HepG2 (cell line): ENCODE measurements around the gene TOPORS. TPM values are rescaled to one million over a fixed set of nuclear protein-coding genes. Genes with fewer than 3 reads are reported as not detected.

Experiments
- DR1 ChIP-seq: sonication (generic); formaldehyde crosslinking; IDR thresholded peaks from 2 replicates; pipeline ENCODE4 v1.8.0; 2021; ENCODE audit warnings: mild to moderate bottlenecking, missing genetic modification reagents, inconsistent platforms
- HMG20B ChIP-seq: conservative IDR thresholded peaks from 2 replicates; pipeline ENCODE4 v1.6.1; 2016; ENCODE audit warnings: missing genetic modification reagents, missing compliant biosample characterization
- MAZ ChIP-seq, 2 experiments: sonication (generic) in 1 of 2; formaldehyde crosslinking in 1 of 2; IDR thresholded peaks; 2 replicates each; pipeline versions ENCODE4 v1.5.0 to v1.6.1; 2012 to 2020; ENCODE audit warnings: low read depth in 2 of 2, mild to moderate bottlenecking in 2 of 2, borderline replicate concordance in 1 of 2, improper control_type of control experiment in 1 of 2, low read length in 1 of 2, missing genetic modification reagents in 1 of 2, moderate library complexity in 1 of 2
- NFKBIZ ChIP-seq: IDR thresholded peaks from 2 replicates; pipeline ENCODE4 v1.6.1; 2018; ENCODE audit warnings: missing genetic modification reagents, missing compliant biosample characterization
- RBM22 ChIP-seq: fragments of 200-400 bp; formaldehyde crosslinking; optimal IDR thresholded peaks from 2 replicates; pipeline ENCODE3; 2017; ENCODE audit warnings: mild to moderate bottlenecking, low read length, moderate library complexity
- RELA ChIP-seq: sonication (generic); formaldehyde crosslinking; IDR thresholded peaks from 2 replicates; pipeline ENCODE4 v1.4.0; 2020; ENCODE audit warnings: missing genetic modification reagents
- RNF2 ChIP-seq: fragments of 450-650 bp; conservative IDR thresholded peaks from 2 replicates; pipeline ENCODE4 v1.6.1; 2016; ENCODE audit warnings: low read depth
- TCF7 ChIP-seq: sonication (generic); IDR thresholded peaks from 2 replicates; pipeline ENCODE4 v1.6.1; 2016; ENCODE audit warnings: antibody characterized with exemption, low read depth
- ZNF143 ChIP-seq: sonication (generic); formaldehyde crosslinking; IDR thresholded peaks from 2 replicates; pipeline ENCODE4 v1.4.0; 2020; ENCODE audit warnings: missing genetic modification reagents
- ZNF263 ChIP-seq: sonication (generic); formaldehyde crosslinking; IDR thresholded peaks from 2 replicates; pipeline ENCODE4 v1.4.0; 2020; ENCODE audit warnings: missing genetic modification reagents
- ZNF446 ChIP-seq: sonication (generic); formaldehyde crosslinking; IDR thresholded peaks from 2 replicates; pipeline ENCODE4 v1.5.0; 2020; ENCODE audit warnings: mild to moderate bottlenecking, missing genetic modification reagents
- ZNF552 ChIP-seq: sonication (generic); formaldehyde crosslinking; IDR thresholded peaks from 2 replicates; pipeline ENCODE4 v1.9.0; 2022; ENCODE audit warnings: missing genetic modification reagents, mild to moderate bottlenecking, borderline replicate concordance
- polyA plus RNA-seq, 8 experiments: library from polyadenylated mRNA; depleted of rRNA in 3 of 8; stranded (reverse) in 7 of 8; unstranded in 1 of 8; fragments of >200 nt; fragmentation: Illumina TruSeq in 4 of 8; extraction: Trizol in 4 of 8; gene quantifications; 2 replicates each; pipeline versions ENCODE4 v1.2.1 to v1.2.3, GENCODE V29; 2011 to 2016; ENCODE audit warnings: low read depth in 4 of 8, missing spikeins in 1 of 8, mixed read lengths in 1 of 8; ENCODE audit not compliant: insufficient read depth in 1 of 8
- total RNA-seq, 5 experiments: library from RNA; depleted of rRNA; stranded (reverse); fragments of >200 nt; fragmentation: Illumina TruSeq; extraction: Trizol; gene quantifications; 2 replicates each; pipeline ENCODE4 v1.2.3, GENCODE V29; 2016; ENCODE audit warnings: low read depth in 1 of 5
- TF ChIP-seq, protein P1 (sequence below): sonication (generic); formaldehyde crosslinking; IDR thresholded peaks from 2 replicates; pipeline ENCODE4 v1.5.0; 2020; ENCODE audit warnings: mild to moderate bottlenecking, missing genetic modification reagents, borderline replicate concordance
- TF ChIP-seq, protein P2 (sequence below): sonication (generic); formaldehyde crosslinking; IDR thresholded peaks from 2 replicates; pipeline ENCODE4 v1.4.0; 2020; ENCODE audit warnings: missing genetic modification reagents
- TF ChIP-seq, protein P3 (sequence below): sonication (generic); formaldehyde crosslinking; IDR thresholded peaks from 2 replicates; pipeline ENCODE4 v1.5.1; 2020; ENCODE audit warnings: missing genetic modification reagents, mild to moderate bottlenecking, borderline replicate concordance
- TF ChIP-seq, protein P4 (sequence below): sonication (generic); formaldehyde crosslinking; IDR thresholded peaks from 2 replicates; pipeline ENCODE4 v1.8.1; 2023; ENCODE audit warnings: mild to moderate bottlenecking, missing genetic modification reagents, borderline replicate concordance

TOPORS gene
- total and polyA plus RNA-seq, 2 of the 13 experiments (the other 11 are each of a cell fraction or from before 2014, with no cell fraction given): 6.8 to 19.6 TPM

DNA sequence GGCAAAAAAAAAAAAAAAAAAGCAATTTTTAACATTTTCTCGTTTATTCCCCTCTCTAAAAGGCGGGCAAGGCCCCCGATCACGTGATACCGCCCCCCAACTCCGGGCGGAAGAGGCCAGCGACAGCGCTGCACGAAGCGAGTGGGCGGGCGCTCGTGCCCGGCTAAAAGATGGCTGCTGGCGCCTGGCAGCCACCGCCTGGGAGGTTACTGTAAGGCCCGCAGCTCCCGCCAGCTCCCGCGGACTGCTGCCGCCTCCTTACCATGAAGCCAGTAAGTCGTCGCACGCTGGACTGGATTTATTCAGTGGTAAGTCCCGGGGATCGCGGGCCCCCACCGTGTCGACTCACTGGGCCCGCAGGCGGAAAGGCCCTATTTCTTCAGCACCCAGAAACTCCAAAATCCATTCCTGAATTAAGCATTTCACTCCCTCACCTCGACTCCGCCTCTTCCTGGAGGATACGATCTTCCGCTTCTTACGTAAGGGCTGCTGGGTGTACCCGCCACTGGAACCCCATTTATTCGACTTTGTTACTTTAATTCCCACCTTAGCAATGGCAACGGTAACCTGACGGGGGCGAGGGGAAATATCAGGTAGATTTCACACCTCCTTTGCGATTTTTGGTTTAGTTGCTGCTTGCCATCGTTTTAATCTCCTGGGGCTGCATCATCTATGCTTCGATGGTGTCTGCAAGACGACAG lies at the start of gene TOPORS, which contains the start of gene SMIM27 (continued):
- TF ChIP-seq, protein P1, sequence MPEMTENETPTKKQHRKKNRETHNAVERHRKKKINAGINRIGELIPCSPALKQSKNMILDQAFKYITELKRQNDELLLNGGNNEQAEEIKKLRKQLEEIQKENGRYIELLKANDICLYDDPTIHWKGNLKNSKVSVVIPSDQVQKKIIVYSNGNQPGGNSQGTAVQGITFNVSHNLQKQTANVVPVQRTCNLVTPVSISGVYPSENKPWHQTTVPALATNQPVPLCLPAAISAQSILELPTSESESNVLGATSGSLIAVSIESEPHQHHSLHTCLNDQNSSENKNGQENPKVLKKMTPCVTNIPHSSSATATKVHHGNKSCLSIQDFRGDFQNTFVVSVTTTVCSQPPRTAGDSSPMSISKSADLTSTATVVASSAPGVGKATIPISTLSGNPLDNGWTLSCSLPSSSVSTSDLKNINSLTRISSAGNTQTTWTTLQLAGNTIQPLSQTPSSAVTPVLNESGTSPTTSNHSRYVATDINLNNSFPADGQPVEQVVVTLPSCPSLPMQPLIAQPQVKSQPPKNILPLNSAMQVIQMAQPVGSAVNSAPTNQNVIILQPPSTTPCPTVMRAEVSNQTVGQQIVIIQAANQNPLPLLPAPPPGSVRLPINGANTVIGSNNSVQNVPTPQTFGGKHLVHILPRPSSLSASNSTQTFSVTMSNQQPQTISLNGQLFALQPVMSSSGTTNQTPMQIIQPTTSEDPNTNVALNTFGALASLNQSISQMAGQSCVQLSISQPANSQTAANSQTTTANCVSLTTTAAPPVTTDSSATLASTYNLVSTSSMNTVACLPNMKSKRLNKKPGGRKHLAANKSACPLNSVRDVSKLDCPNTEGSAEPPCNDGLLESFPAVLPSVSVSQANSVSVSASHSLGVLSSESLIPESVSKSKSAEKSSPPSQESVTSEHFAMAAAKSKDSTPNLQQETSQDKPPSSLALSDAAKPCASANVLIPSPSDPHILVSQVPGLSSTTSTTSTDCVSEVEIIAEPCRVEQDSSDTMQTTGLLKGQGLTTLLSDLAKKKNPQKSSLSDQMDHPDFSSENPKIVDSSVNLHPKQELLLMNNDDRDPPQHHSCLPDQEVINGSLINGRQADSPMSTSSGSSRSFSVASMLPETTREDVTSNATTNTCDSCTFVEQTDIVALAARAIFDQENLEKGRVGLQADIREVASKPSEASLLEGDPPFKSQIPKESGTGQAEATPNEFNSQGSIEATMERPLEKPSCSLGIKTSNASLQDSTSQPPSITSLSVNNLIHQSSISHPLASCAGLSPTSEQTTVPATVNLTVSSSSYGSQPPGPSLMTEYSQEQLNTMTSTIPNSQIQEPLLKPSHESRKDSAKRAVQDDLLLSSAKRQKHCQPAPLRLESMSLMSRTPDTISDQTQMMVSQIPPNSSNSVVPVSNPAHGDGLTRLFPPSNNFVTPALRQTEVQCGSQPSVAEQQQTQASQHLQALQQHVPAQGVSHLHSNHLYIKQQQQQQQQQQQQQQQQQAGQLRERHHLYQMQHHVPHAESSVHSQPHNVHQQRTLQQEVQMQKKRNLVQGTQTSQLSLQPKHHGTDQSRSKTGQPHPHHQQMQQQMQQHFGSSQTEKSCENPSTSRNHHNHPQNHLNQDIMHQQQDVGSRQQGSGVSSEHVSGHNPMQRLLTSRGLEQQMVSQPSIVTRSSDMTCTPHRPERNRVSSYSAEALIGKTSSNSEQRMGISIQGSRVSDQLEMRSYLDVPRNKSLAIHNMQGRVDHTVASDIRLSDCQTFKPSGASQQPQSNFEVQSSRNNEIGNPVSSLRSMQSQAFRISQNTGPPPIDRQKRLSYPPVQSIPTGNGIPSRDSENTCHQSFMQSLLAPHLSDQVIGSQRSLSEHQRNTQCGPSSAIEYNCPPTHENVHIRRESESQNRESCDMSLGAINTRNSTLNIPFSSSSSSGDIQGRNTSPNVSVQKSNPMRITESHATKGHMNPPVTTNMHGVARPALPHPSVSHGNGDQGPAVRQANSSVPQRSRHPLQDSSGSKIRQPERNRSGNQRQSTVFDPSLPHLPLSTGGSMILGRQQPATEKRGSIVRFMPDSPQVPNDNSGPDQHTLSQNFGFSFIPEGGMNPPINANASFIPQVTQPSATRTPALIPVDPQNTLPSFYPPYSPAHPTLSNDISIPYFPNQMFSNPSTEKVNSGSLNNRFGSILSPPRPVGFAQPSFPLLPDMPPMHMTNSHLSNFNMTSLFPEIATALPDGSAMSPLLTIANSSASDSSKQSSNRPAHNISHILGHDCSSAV (CRISPR knock-in tag): no peak
- TF ChIP-seq, protein P2, sequence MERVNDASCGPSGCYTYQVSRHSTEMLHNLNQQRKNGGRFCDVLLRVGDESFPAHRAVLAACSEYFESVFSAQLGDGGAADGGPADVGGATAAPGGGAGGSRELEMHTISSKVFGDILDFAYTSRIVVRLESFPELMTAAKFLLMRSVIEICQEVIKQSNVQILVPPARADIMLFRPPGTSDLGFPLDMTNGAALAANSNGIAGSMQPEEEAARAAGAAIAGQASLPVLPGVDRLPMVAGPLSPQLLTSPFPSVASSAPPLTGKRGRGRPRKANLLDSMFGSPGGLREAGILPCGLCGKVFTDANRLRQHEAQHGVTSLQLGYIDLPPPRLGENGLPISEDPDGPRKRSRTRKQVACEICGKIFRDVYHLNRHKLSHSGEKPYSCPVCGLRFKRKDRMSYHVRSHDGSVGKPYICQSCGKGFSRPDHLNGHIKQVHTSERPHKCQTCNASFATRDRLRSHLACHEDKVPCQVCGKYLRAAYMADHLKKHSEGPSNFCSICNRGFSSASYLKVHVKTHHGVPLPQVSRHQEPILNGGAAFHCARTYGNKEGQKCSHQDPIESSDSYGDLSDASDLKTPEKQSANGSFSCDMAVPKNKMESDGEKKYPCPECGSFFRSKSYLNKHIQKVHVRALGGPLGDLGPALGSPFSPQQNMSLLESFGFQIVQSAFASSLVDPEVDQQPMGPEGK: peak; percentile 96
- TF ChIP-seq HMG20B (CRISPR knock-in tag) (no peak; the same call in none of the 2 replicates), NFKBIZ (CRISPR knock-in tag) (peak; percentile 88), RNF2 (no peak), DR1 (CRISPR knock-in tag) (0 out of 2 replicates have a peak, but pooled peaks have one; percentile 39), ZNF446 (no peak), ZNF143 (CRISPR knock-in tag) (no peak), TCF7 (no peak), MAZ (IDR thresholded peaks at IDR 0.05; ENCODE audit: borderline replicate concordance, low read depth, low read length) (peak; percentile 80; the same call in 1 of the 2 replicates), MAZ (CRISPR knock-in tag; IDR thresholded peaks at IDR 0.05; ENCODE audit: low read depth) (peak; percentile 71; the same call in 1 of the 2 replicates), ZNF552 (CRISPR knock-in tag) (no peak), ZNF263 (CRISPR knock-in tag) (no peak), RELA (CRISPR knock-in tag) (no peak), RBM22 (no peak)
- TF ChIP-seq, protein P3, sequence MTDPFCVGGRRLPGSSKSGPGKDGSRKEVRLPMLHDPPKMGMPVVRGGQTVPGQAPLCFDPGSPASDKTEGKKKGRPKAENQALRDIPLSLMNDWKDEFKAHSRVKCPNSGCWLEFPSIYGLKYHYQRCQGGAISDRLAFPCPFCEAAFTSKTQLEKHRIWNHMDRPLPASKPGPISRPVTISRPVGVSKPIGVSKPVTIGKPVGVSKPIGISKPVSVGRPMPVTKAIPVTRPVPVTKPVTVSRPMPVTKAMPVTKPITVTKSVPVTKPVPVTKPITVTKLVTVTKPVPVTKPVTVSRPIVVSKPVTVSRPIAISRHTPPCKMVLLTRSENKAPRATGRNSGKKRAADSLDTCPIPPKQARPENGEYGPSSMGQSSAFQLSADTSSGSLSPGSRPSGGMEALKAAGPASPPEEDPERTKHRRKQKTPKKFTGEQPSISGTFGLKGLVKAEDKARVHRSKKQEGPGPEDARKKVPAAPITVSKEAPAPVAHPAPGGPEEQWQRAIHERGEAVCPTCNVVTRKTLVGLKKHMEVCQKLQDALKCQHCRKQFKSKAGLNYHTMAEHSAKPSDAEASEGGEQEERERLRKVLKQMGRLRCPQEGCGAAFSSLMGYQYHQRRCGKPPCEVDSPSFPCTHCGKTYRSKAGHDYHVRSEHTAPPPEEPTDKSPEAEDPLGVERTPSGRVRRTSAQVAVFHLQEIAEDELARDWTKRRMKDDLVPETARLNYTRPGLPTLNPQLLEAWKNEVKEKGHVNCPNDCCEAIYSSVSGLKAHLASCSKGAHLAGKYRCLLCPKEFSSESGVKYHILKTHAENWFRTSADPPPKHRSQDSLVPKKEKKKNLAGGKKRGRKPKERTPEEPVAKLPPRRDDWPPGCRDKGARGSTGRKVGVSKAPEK: no peak
- TF ChIP-seq, protein P4, sequence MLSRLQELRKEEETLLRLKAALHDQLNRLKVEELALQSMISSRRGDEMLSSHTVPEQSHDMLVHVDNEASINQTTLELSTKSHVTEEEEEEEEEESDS (CRISPR knock-in tag): no peak
